ENCODE data around the gene C22orf23. TPM values are rescaled to one million over a fixed set of nuclear protein-coding genes. Genes with fewer than 3 reads are reported as not detected.
A peak's percentile ranks its signal among the peaks of the same experiment; 100 is the strongest.

The C22orf23 gene
- total and polyA plus RNA-seq, 9 donors = 0.28 to 2.6 (median 0.77) TPM

DNA sequence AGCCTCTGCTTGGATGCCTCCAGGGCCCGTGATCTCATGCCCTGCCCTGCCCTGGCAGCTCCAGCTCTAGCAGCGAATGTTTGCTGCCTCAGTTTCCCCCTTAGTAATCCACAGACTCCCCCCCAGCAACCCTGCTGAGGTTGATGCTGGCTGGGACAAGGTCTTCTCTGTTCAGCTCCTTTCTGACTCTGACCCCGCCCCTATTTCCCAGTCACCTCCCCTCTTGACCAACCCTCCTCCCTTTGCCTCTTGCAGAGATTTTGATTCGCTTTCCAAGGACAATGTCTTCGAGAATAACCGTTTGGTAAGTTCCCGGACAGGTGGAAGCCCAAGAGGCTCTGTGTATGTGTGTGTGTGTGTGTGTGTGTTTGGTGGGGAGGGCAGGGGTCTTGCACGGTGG is 41.7 kb downstream of the C22orf23 start:
- no peak overlapping the region for H3K27ac ChIP-seq

DNA sequence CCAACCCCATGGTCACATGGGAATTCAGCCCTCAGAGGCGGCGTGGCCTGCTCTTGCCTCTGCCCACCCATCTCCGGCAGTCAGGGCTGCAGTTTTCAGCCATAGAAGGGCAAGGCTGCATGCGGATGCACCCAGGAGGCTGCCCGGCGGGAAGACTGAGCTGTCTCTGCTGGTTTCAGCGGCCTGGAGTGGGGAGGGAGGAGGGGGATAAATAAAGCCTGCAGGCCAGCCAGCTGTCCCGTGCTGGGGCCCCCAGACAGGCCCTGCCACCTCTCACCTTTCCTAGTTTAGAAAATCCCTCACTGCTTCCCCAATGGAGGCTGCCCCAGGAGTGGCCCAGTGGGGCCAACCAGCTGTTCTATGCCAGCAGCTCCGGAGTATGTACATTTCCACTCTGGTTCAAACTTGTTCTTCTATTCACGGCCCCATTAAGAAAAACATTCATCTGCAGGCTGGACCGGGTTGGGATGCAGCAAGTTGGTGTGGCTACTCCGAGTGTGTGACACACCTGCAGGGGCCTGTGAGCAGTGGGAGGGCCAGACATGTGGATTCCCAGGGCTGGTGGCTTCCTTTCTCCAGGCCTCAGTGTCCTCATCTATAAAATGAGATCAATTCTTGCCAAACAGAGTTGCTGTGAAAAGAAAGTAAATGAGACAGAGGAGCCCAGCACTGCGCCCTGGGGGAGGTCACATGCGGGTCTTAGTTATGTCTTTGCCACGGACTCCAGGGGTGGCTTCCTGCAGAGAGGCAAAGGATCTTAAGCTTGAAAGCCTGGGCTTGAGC is 42.3 kb downstream of the C22orf23 start:
- Histone ChIP-seq H3K36me3 (no peaks in the 10 kb centered on the region), H3K4me1 (ENCODE audit: insufficient read depth) (peaks cover 6% of the 10 kb centered on the region), H3K27me3 (no peaks in the 10 kb centered on the region), H3K4me3 (no peak overlapping the region), H3K27ac (no peak overlapping the region), H3K9me3 (no peaks in the 10 kb centered on the region)
- WGBS, 3 donors = 51 to 57% (median 57%) methylated on average over 15 of the region's 15 CpGs
- TF ChIP-seq CTCF (IDR thresholded peaks at IDR 0.05) (no peak), POLR2A (IDR thresholded peaks at IDR 0.05) (no peak), EP300 (IDR thresholded peaks at IDR 0.05) (no peak)
- intact Hi-C loops (cut with DNase I) = no loop called here
- no peak for DNase-seq

More for the DNA sequence above, 41.7 kb downstream of the C22orf23 start:
- Histone ChIP-seq H3K27me3 (no peaks in the 10 kb centered on the region), H3K4me3 (no peak overlapping the region), H3K9me3 (no peaks in the 10 kb centered on the region), H3K4me1 (ENCODE audit: insufficient read depth) (peaks cover 6% of the 10 kb centered on the region), H3K36me3 (no peaks in the 10 kb centered on the region)
- TF ChIP-seq POLR2A (IDR thresholded peaks at IDR 0.05) = no peak
- intact Hi-C loops (cut with DNase I) = no loop called here
- no peak for DNase-seq
- 59 to 68% (median 64%) methylated on average over 8 of the region's 8 CpGs for WGBS, 3 donors

- 62 to 75% (median 66%) methylated on average over 7 of the region's 7 CpGs for WGBS, 3 donors
- H3K9me3 ChIP-seq = no peaks in the 10 kb centered on the region
- no peak overlapping the region for H3K27ac ChIP-seq
- intact Hi-C loops (cut with DNase I) = no loop called here
- no peaks in the 10 kb centered on the region for H3K27me3 ChIP-seq
- no peak for DNase-seq
- no peak overlapping the region for H3K4me3 ChIP-seq
- TF ChIP-seq EP300 (IDR thresholded peaks at IDR 0.05) = no peak
- no peak for TF ChIP-seq CTCF (IDR thresholded peaks at IDR 0.05)
- TF ChIP-seq POLR2A (IDR thresholded peaks at IDR 0.05) = no peak
- H3K36me3 ChIP-seq = no peaks in the 10 kb centered on the region
- H3K4me1 ChIP-seq (ENCODE audit: insufficient read depth) = peaks cover 12% of the 10 kb centered on the region
These were observed 43.6 kb downstream of the C22orf23 start for GRCh38 chr22:37909766-37910165.

GRCh38 chr22:37907036-37907954 is 46.1 kb downstream of the C22orf23 start:
- Histone ChIP-seq H3K4me1 (ENCODE audit: insufficient read depth) (peaks cover 12% of the 10 kb centered on the region), H3K27me3 (no peaks in the 10 kb centered on the region), H3K4me3 (peak overlapping the region; percentile 60), H3K9me3 (no peaks in the 10 kb centered on the region), H3K36me3 (no peaks in the 10 kb centered on the region), H3K27ac (peak overlapping the region; percentile 74 to 92)
- 31 to 33% (median 32%) methylated on average over 19 of the region's 19 CpGs for WGBS, 3 donors
- no peak for DNase-seq
- intact Hi-C loops (cut with DNase I) = no loop called here
- TF ChIP-seq POLR2A (IDR thresholded peaks at IDR 0.05) (no peak), EP300 (IDR thresholded peaks at IDR 0.05) (no peak), CTCF (IDR thresholded peaks at IDR 0.05) (no peak)

All from ovary (tissue), 9 donors.